ENCODE data around the gene REXO4. TPM values are rescaled to one million over a fixed set of nuclear protein-coding genes. Genes with fewer than 3 reads are reported as not detected.
A peak's percentile ranks its signal among the peaks of the same experiment; 100 is the strongest.

The REXO4 gene
- total RNA-seq, 2 donors from 2014 or later: 30.2 to 36.5 TPM

DNA sequence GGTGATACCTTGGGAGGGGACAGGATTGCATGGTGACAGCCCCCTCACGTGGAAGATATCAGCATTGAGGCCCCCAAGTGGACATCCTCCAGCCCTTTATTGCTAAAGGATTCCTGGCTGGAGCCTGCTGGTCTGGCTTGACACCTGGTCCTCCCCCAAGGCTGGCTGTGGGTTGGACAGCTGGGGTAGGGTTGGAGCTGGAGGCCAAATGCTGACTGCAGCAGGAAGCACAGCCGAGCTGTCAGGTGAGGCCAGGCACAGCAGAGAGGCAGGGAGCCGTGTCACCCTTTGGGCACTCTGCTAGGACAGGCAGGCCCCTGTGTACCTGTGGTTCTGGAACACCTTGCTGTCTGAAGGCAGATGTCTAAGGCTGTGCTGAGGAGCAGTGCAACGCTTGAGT, 44.2 kb upstream of the REXO4 start:
- WGBS, 2 experiments (ENCODE audit: insufficient coverage in 1 of 2, insufficient read length in 1 of 2): 81 to 93% methylated on average over 3 to 4 of the region's 4 CpGs
- H3K9ac ChIP-seq (ENCODE audit: extremely low read depth, low read length, poor library complexity, severe bottlenecking): no peak overlapping the region
- Mint-ChIP-seq H3K36me3 (ENCODE audit: low read depth) (peaks cover 12% of the 10 kb centered on the region), H3K4me3 (peak overlapping the region; percentile 72), H3K9me3 (no peaks in the 10 kb centered on the region), H3K27me3 (ENCODE audit: insufficient read depth) (peaks cover 2% of the 10 kb centered on the region), H3K27ac (no peak overlapping the region), H3K4me1 (no peaks in the 10 kb centered on the region)
- no peak overlapping the region for H3K4me3 ChIP-seq (ENCODE audit: low read length)
- no peaks in the 10 kb centered on the region for H3K9me3 ChIP-seq (ENCODE audit: control insufficient read depth, low read length)
- DNase-seq: no peak
- H3K36me3 ChIP-seq (ENCODE audit: control insufficient read depth, insufficient read depth, low read length): peaks cover 15% of the 10 kb centered on the region
- H3K4me1 ChIP-seq (ENCODE audit: control insufficient read depth, insufficient read depth, low read length): peaks cover 4% of the 10 kb centered on the region
- no peaks in the 10 kb centered on the region for H3K27me3 ChIP-seq (ENCODE audit: control insufficient read depth, insufficient read depth, low read length, poor library complexity, severe bottlenecking)
- TF ChIP-seq, protein P1, sequence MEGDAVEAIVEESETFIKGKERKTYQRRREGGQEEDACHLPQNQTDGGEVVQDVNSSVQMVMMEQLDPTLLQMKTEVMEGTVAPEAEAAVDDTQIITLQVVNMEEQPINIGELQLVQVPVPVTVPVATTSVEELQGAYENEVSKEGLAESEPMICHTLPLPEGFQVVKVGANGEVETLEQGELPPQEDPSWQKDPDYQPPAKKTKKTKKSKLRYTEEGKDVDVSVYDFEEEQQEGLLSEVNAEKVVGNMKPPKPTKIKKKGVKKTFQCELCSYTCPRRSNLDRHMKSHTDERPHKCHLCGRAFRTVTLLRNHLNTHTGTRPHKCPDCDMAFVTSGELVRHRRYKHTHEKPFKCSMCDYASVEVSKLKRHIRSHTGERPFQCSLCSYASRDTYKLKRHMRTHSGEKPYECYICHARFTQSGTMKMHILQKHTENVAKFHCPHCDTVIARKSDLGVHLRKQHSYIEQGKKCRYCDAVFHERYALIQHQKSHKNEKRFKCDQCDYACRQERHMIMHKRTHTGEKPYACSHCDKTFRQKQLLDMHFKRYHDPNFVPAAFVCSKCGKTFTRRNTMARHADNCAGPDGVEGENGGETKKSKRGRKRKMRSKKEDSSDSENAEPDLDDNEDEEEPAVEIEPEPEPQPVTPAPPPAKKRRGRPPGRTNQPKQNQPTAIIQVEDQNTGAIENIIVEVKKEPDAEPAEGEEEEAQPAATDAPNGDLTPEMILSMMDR (conservative IDR thresholded peaks at IDR 0.05): no peak
- no peak overlapping the region for H3K27ac ChIP-seq (ENCODE audit: low read depth, low read length)

- H3K4me3 Mint-ChIP-seq: peak overlapping the region; percentile 72
- peak overlapping the region; percentile 99 for H3K27ac ChIP-seq (ENCODE audit: low read depth, low read length)
These were observed 42.8 kb upstream of the REXO4 start for GRCh38 chr9:133460405-133461175.

GRCh38 chr9:133459476-133460404, 41.9 kb upstream of the REXO4 start, which contains the start of gene CACFD1:
CACFD1 (plus strand) TSS chr9:133459978; CDS start chr9:133460067, 89 bp downstream.
- no peaks in the 10 kb centered on the region for H3K9me3 Mint-ChIP-seq
- no peaks in the 10 kb centered on the region for H3K4me1 Mint-ChIP-seq
- no peaks in the 10 kb centered on the region for H3K36me3 ChIP-seq (ENCODE audit: control insufficient read depth, insufficient read depth, low read length)
- DNase-seq: peak; percentile 99
- H3K4me3 Mint-ChIP-seq: peak within 1 kb of the TSS; percentile 72
- H3K27me3 Mint-ChIP-seq (ENCODE audit: insufficient read depth): peaks cover 2% of the 10 kb centered on the region
- H3K9ac ChIP-seq (ENCODE audit: extremely low read depth, low read length, poor library complexity, severe bottlenecking): peak within 1 kb of the TSS; percentile 80
- H3K27ac ChIP-seq (ENCODE audit: low read depth, low read length): peak within 1 kb of the TSS; percentile 99
- H3K4me1 ChIP-seq (ENCODE audit: control insufficient read depth, insufficient read depth, low read length): peaks cover 4% of the 10 kb centered on the region
- peak within 1 kb of the TSS; percentile 91 for H3K27ac Mint-ChIP-seq
- peak within 1 kb of the TSS; percentile 86 for H3K4me3 ChIP-seq (ENCODE audit: low read length)
- 0 to 1% methylated on average over 19 to 86 of the region's 86 CpGs for WGBS, 2 experiments (ENCODE audit: insufficient coverage in 1 of 2, insufficient read length in 1 of 2)
- H3K9me3 ChIP-seq (ENCODE audit: control insufficient read depth, low read length): no peaks in the 10 kb centered on the region
- TF ChIP-seq, protein P1 (conservative IDR thresholded peaks at IDR 0.05): no peak
- H3K36me3 Mint-ChIP-seq (ENCODE audit: low read depth): peaks cover 7% of the 10 kb centered on the region
- no peaks in the 10 kb centered on the region for H3K27me3 ChIP-seq (ENCODE audit: control insufficient read depth, insufficient read depth, low read length, poor library complexity, severe bottlenecking)

More at GRCh38 chr9:133460405-133461175, 42.8 kb upstream of the REXO4 start:
- Mint-ChIP-seq H3K4me1 (no peaks in the 10 kb centered on the region), H3K27ac (peak overlapping the region; percentile 90), H3K36me3 (ENCODE audit: low read depth) (peaks cover 10% of the 10 kb centered on the region), H3K27me3 (ENCODE audit: insufficient read depth) (peaks cover 2% of the 10 kb centered on the region), H3K9me3 (no peaks in the 10 kb centered on the region)
- no peaks in the 10 kb centered on the region for H3K27me3 ChIP-seq (ENCODE audit: control insufficient read depth, insufficient read depth, low read length, poor library complexity, severe bottlenecking)
- 12 to 25% methylated on average over 8 to 30 of the region's 30 CpGs for WGBS, 2 experiments (ENCODE audit: insufficient coverage in 1 of 2, insufficient read length in 1 of 2)
- peak overlapping the region; percentile 80 for H3K9ac ChIP-seq (ENCODE audit: extremely low read depth, low read length, poor library complexity, severe bottlenecking)
- DNase-seq: peak; percentile 88
- peaks cover 4% of the 10 kb centered on the region for H3K36me3 ChIP-seq (ENCODE audit: control insufficient read depth, insufficient read depth, low read length)
- peaks cover 4% of the 10 kb centered on the region for H3K4me1 ChIP-seq (ENCODE audit: control insufficient read depth, insufficient read depth, low read length)
- no peaks in the 10 kb centered on the region for H3K9me3 ChIP-seq (ENCODE audit: control insufficient read depth, low read length)
- TF ChIP-seq, protein P1 (conservative IDR thresholded peaks at IDR 0.05): no peak
- peak overlapping the region; percentile 86 for H3K4me3 ChIP-seq (ENCODE audit: low read length)
